CD4-positive, alpha-beta T cell treated with Interleukin-10 for 1 hour (primary cell): Measurements from ENCODE around the gene FHIP1A.

Source experiments
- DNase-seq: peaks from one replicate; pipeline ENCODE4 v3.0.0-alpha.2; 2020

FHIP1A gene

DNA sequence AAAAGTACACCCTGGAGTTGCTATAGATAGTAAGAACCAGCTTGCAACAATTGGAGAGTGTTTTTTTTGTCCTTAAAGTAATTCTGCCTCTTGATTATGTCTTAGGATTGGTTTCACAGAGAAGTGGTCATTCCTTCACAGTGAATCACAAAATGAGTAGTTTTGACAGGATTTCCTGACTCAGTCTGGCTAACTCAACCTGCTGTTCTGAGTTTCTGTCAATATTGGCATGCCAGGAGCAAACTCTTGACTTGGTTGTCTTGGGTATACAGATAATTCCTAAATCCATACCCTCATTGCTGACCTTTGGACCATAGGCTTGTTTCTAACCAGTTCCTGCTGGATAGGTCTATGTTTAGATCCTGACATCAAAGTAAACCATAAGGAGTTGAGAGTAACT lies 9.4 kb downstream of the FHIP1A start:
- no peak for DNase-seq

DNA sequence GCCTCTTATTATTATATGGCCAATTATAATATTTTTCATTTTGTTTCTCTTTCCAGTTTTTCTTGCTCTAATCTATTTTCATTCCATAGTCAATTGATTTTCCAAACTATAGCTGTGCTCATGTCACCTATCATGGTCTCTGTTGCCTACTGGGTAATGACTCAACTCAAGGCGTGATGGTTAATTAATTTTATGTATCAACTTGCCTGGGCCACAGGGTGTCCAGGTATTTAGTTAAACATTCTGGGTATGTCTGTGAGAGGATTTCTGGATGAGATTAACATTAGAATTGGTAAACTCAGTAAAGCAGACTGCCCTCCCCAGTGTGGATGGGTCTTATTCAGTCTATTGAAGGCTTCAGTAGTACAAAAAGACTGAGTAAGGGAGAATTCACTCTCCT lies 9.9 kb downstream of the FHIP1A start:
- no peak for DNase-seq

DNA sequence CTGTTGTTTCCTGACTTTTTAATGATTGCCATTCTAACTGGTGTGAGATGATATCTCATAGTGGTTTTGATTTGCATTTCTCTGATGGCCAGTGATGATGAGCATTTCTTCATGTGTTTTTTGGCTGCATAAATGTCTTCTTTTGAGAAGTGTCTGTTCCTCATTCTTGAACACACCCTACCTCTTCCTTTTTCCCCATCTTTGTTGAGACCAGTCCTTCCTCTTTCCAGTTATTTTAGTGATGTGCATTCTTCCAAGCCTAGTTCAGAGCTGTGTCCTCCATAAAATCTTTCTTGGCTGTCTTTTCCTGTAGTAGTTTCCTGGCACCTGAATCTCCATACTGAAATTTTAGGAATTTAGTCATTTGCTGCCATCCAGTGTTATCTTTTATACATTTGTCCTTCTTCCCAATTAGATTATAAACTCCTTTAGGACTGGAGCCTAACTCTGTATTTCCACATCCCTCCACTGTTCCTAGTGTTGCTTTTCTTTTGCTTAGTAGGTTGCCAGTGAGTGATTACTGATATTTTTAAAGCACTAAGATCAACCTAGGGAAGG lies 11.4 kb downstream of the FHIP1A start:
- no peak for DNase-seq

GRCh38 chr4:151422854-151423253 lies 13.9 kb downstream of the FHIP1A start:
- no peak for DNase-seq

- no peak for DNase-seq
These were observed 17.5 kb downstream of the FHIP1A start for GRCh38 chr4:151426513-151426912.

DNA sequence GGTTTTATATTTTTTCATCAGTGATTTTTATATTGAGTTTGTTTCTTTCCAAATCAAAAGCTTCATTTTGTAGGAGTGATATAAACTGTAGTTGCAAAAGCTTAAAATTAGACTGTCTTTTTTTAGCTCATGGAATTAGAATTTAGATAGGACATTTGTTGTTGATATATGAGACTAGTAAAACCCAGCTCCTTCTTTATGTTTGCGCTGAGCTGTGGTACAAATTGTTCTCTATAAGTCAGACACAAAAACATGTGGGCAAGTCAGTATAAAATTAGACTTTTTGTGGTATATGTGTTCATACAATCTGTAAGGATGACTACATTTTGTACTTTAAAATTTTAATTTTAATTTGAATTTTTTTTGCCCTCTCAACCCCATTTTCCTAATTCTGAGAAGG lies 18.3 kb downstream of the FHIP1A start:
- no peak for DNase-seq

DNA sequence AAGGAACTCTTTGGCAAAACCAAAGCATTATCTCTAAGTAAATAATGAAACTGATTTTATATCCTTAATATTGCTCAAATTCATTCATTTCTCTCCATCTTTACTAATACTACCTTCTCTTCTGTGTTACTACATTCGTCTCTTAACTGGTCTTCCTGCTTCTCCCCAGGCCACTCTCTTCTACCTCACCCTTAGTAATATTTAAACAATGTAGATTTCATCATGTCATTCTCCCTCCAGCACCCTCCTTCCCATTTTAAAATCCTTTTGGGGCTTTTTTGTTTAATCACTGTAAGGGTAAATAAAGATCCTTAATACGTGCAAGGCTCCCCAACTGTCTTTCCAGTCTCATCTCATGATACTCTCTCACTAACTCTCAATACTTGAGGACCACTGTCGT lies 19.4 kb downstream of the FHIP1A start:
- DNase-seq = no peak

GRCh38 chr4:151429957-151430570 lies 21.1 kb downstream of the FHIP1A start:
- no peak for DNase-seq

DNA sequence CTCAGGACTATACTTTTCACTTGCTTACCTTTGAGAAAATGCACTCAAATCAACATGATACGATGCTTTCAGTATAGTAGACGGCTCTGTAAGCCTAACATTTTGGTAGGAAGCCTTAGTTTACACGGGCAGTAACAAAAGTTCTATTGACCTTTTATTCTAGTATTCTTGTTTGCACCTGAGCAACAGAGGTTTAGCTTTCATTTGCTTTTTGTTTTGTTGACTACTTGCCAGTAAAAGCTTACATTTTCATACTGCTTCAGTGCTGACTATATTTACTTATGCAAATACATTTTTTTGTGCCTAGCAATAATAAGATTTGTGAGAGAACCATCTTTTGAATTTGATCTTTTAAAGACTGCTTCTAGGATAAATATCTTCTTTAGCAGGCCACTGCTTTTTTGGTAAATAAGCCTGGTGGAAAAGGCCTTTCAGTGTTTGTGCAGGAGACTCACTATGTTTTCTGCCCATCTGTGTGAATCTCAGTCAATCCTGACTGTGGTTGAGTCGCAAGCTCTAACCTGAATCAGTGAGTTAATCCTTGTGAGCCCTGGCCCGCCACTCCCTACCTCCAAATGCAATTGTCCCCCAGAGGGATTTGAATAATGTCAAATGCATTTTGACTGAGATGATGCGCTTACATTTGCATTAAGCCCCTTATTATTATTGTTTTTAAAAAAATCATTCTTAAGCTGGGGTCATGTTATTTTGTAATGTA lies 21.9 kb downstream of the FHIP1A start:
- DNase-seq = no peak

GRCh38 chr4:151431728-151432127 lies 22.8 kb downstream of the FHIP1A start:
- no peak for DNase-seq

DNA sequence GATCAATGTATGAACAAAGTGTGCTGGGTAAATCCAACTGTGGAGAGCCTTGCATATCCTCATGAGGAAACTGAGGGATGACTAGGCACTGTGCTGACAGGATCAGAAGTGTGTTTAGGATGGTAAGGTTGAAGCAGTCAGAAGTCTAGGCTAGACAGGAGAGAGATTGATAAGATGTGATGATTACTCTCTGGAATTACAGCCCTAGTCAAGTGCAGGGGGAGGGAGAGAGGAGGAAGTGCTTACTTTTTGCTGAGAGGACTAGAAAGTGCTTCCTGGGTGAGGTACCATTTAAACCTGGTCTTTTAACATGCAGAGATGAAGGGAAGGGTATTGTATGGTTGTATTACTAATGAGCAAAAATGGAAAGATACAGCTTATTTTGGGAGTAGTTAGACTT lies 23.7 kb downstream of the FHIP1A start:
- no peak for DNase-seq

GRCh38 chr4:151434183-151434860 lies 25.3 kb downstream of the FHIP1A start:
- no peak for DNase-seq

DNA sequence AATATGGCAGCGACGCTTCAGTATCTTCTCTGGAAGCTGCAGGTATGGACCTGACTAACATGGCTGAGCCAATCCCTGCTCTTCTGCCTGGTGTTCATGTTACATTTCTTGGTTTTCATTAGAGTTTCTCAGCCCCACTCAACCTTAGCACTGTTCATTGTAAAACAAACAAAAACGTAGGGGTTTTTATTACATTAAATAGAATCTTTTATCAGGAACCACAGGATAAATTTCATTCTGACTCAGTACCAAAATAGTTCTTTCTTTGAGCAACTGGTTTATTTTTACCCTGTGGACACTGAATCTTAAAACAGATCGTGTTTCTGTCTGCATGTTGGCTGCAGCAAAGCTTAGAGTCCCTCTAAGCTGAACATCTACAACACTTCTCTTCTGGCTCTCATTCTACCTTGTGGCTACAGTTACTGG lies 27.1 kb downstream of the FHIP1A start:
- DNase-seq = no peak

GRCh38 chr4:151437505-151437904 lies 28.5 kb downstream of the FHIP1A start:
- no peak for DNase-seq

DNA sequence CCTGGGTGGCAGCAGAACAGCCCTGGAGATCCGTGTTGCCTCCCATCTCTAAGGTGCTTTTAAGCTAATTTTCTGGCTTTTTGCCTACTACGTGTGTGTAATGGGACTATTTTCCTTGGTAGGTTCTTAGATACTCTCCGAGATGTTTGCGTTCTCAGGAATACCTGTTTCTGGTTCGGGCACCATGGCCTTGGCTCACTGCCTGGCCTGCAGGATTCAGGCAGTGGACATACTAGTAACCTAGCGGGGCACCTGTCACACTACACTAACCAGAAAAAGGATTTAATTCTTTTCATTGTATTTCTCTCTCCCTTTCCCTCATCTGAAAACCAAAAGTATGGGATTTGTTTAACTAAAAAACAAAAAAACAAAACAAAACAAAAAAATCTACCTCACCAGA lies 29.2 kb downstream of the FHIP1A start:
- no peak for DNase-seq

DNA sequence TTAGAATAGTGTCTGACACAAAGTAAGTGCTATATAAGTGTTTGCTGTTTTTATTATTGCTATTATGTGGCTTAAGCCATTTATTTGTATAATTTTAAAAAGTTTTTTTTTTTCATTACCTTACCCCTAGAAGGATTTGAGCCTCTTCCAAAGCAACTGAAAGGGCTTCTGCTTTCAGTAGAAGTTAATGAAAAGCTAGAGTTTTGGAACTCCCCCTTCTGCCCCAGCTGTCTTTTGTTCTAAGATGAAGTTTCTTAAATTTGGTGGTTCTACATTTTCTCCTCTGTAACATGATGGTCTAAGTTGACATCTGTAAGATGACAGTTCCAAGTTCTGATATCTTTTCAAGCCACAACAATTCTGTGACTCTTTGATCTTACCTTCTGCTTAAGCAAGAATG lies 30.3 kb downstream of the FHIP1A start:
- no peak for DNase-seq

- no peak for DNase-seq
These were observed 33.0 kb downstream of the FHIP1A start for GRCh38 chr4:151442002-151442401.

DNA sequence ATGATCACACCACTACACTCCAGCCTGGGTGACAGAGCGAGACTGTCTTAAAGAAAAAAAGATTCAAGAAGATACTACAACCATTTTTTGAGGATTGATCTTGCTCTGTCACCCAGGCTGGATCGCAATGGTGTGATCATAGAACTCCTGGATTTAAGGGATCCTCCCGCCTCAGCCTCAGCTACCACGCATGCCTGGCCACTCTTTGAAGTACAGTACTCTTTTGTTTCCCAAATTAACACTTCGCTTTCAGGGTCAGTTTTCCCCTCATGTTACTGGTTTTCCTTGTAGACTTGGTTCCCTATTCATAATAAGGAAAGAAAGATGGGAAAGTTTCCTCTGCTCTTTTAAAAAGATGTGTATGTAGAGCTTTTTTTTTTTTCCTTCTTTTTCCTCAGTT lies 34.3 kb downstream of the FHIP1A start:
- no peak for DNase-seq

DNA sequence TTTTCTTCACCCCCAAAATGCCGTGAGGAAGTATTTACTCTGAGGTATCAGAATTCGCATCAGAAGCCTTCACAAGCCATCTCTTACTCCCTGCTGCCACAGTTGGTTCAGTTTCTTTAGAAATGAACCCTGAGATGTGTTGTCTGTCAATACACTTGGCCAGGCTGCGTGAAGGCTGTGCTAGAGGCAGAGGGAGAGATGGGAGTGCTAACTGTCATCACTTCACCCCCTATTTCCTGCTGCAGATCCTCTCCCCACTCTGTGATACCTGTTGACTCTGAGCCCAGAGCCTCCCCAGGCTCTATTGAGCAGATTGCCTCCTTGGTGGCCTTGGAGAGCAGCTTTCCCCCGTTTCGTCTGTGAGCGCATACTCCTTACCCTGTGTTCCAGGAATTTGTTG lies 34.8 kb downstream of the FHIP1A start:
- no peak for DNase-seq

DNA sequence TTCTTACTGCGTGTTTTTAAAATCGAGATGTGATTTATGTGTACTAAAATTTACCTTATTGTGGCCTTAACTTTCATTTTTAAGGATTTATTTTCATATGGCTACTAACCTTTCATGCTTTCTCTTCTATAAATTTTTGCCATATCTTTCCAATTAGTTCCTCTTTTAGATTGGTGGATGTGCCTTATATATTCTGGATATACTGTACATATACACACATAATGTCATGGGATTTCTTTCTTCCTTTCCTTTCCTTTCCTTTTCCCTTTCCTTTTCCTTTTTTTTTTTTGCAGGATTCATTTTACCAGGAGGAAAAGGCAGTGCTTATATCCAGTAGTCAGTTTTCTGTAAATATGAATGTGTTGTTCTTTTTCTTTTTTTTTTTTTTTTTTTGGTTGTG lies 37.2 kb downstream of the FHIP1A start:
- no peak for DNase-seq

- DNase-seq = no peak
These were observed 45.5 kb downstream of the FHIP1A start for GRCh38 chr4:151454513-151454912.

DNA sequence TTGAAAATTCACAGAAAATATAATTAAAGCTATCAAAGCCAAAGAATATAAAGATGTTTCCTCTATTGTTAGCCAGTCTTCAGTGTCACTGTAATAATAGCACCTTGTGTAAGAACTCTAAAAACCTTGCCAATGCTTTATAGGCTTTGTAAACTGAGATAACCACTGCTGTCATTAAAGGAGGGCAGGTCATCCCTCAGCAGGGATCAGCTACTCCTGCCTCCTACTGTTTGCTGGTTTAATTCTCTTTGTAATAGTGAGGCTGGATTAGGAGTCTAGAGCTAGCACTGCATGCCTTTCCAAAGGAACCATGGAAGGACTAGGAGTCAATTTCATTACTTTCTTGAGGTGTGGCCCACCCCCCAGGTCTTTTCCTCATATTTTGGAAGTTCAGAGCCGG lies 46.2 kb downstream of the FHIP1A start:
- DNase-seq = no peak

DNA sequence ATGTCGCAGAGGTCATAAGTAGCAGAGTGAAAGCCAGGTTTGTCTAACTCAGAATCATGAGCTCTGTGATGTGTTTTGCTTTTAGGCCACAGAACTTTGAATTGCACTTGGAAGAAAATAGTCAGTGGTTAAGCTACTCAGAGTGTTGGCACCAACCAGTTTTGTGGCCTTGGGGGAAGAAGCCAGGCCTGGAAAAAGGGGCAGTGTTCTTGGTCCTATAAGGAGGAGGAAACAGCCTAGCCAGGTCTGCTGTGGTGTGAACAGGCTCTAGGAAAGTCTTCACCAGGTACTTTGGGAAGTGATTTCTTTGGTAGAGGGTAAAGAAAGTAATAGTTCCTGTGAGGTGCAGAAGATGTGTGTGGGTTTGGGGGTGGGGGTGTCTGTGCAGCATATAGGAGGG lies 49.2 kb downstream of the FHIP1A start:
- no peak for DNase-seq
